ENCODE data around the gene TEPSIN.

The TEPSIN gene

DNA sequence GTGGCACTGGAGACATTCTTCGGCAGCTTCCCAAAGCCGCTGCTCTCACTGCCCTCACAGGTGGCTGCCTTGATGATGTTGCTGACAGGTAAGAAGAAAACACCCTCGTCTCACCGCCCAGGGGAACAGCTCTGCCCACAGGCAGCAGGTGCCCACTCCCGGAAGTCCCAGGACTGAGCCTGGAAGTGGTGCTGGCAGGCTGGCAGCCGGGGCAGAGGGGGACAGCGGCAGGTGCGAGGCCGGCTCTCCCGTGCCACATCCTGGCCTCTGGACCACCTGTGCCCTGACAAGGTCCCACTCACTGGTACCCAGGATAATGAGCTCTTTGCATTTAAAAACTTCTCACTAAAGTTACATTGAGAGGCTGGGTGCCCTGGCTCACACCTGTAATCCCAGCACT lies 36.5 kb downstream of the TEPSIN start:
- ATAC-seq, result no peak
- TF ChIP-seq ZNF8 (CRISPR knock-in tag; IDR thresholded peaks at IDR 0.05) (no peak), ZNF565 (CRISPR knock-in tag; conservative IDR thresholded peaks at IDR 0.05; ENCODE audit: low read depth) (no peak), PPARA (CRISPR knock-in tag; IDR thresholded peaks at IDR 0.05; ENCODE audit: borderline replicate concordance) (no peak), CSRNP3 (CRISPR knock-in tag; IDR thresholded peaks at IDR 0.05) (no peak)

DNA sequence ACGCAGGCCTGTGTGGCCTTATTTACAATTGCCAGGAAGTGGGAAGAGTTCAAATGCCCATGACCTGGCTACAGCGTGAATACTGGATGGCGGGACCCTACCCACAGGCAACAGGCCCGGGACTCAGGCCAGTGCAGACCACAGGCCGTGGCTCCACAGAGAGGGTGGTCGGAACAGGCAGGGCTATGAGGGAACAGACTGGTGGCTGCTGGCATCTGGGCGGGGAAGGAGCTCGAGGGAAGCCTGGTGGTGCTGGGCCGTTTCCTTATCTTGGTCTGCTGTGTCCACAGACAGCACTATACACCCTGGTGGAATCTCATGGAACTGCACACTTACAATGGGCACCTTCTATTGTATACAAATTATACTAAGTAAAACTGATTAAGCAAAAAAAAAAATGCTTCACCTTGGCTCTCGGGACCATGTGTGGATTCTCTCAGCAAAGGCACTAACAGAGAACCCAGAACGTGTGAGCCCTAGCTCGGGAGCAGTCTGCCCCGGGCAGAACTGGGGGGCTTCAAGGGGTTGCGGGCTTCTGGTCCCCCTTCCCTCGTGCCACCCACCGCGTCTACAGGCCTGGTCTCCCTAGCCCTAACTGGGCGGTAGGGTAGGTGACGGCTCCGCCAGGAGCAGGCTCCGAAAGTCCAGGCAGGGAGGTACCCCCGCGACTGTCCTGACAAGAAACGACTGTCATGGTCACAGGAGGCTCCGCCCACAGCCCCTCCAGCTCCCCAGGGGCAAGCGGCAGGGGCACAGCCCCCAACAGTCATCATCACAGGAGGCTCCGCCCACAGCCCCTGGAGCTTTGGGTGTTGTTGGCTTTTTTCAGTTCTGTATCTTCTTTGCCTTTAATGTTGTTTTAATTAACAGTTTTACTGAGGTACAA lies 37.9 kb downstream of the TEPSIN start:
- no peak for TF ChIP-seq ZNF8 (CRISPR knock-in tag; IDR thresholded peaks at IDR 0.05)
- peak; percentile 95 for ATAC-seq

GRCh38 chr17:81200201-81200600 lies 38.7 kb downstream of the TEPSIN start:
- TF ChIP-seq ESRRG (CRISPR knock-in tag; IDR thresholded peaks at IDR 0.05) (no peak), RARB (CRISPR knock-in tag; IDR thresholded peaks at IDR 0.05) (no peak), BACH2 (CRISPR knock-in tag; IDR thresholded peaks at IDR 0.05; ENCODE audit: borderline replicate concordance) (no peak), ZFP30 (CRISPR knock-in tag; IDR thresholded peaks at IDR 0.05) (no peak), ZNF8 (CRISPR knock-in tag; IDR thresholded peaks at IDR 0.05) (no peak), CSRNP3 (CRISPR knock-in tag; IDR thresholded peaks at IDR 0.05) (no peak), TSHZ2 (CRISPR knock-in tag; IDR thresholded peaks at IDR 0.05) (no peak), GLIS3 (CRISPR knock-in tag; IDR thresholded peaks at IDR 0.05) (no peak), POU6F1 (CRISPR knock-in tag; IDR thresholded peaks at IDR 0.05; ENCODE audit: borderline replicate concordance, low read depth) (no peak), TOX (CRISPR knock-in tag; IDR thresholded peaks at IDR 0.05; ENCODE audit: borderline replicate concordance) (no peak)
- no peak for ATAC-seq

GRCh38 chr17:81199482-81199830 lies 39.4 kb downstream of the TEPSIN start:
- TF ChIP-seq ESRRG (CRISPR knock-in tag; IDR thresholded peaks at IDR 0.05), result no peak
- no peak for TF ChIP-seq ZFP30 (CRISPR knock-in tag; IDR thresholded peaks at IDR 0.05)
- TF ChIP-seq ZNF8 (CRISPR knock-in tag; IDR thresholded peaks at IDR 0.05), result no peak
- TF ChIP-seq GLIS3 (CRISPR knock-in tag; IDR thresholded peaks at IDR 0.05), result no peak
- no peak for TF ChIP-seq BACH2 (CRISPR knock-in tag; IDR thresholded peaks at IDR 0.05; ENCODE audit: borderline replicate concordance)
- no peak for TF ChIP-seq ISL1 (CRISPR knock-in tag; IDR thresholded peaks at IDR 0.05)
- TF ChIP-seq ZNF70 (CRISPR knock-in tag; IDR thresholded peaks at IDR 0.05), result no peak
- no peak for TF ChIP-seq ARNTL (CRISPR knock-in tag; IDR thresholded peaks at IDR 0.05; ENCODE audit: borderline replicate concordance, low read depth)
- TF ChIP-seq RARB (CRISPR knock-in tag; IDR thresholded peaks at IDR 0.05), result no peak
- no peak for TF ChIP-seq ZC3H10 (CRISPR knock-in tag; IDR thresholded peaks at IDR 0.05)
- no peak for ATAC-seq

GRCh38 chr17:81198826-81199481 lies 39.9 kb downstream of the TEPSIN start:
- no peak for TF ChIP-seq TSHZ2 (CRISPR knock-in tag; IDR thresholded peaks at IDR 0.05)
- TF ChIP-seq TCF4 (CRISPR knock-in tag; IDR thresholded peaks at IDR 0.05; ENCODE audit: borderline replicate concordance), result no peak
- TF ChIP-seq CSRNP3 (CRISPR knock-in tag; IDR thresholded peaks at IDR 0.05), result no peak
- TF ChIP-seq PPARA (CRISPR knock-in tag; IDR thresholded peaks at IDR 0.05; ENCODE audit: borderline replicate concordance), result no peak
- no peak for ATAC-seq

All from SK-N-SH treated with all-trans-retinoic acid at 6 μM for 48 hours (cell line).